Suprapubic skin (tissue), 3 donors: ENCODE data around the gene CDCA5.

Experiments used
- CTCF ChIP-seq, 2 donors: fragments of 200-600 bp in 1 of 2; fragments of 450-650 bp in 1 of 2; sonication (generic) in 1 of 2; IDR thresholded peaks; one replicate each; pipeline ENCODE4 v1.5.1; 2016 to 2019; ENCODE audit warnings: antibody characterized with exemption in 2 of 2, mild to moderate bottlenecking in 1 of 2, moderate library complexity in 1 of 2
- EP300 ChIP-seq: sonication (generic); formaldehyde crosslinking; IDR thresholded peaks from one replicate; pipeline ENCODE4 v1.6.1; 2017; ENCODE audit warnings: antibody characterized with exemption
- POLR2A ChIP-seq, 2 donors: fragments of 450-650 bp; IDR thresholded peaks; one replicate each; pipeline ENCODE4 v1.6.1; 2017; ENCODE audit warnings: antibody characterized with exemption in 2 of 2, mild to moderate bottlenecking in 2 of 2, moderate library complexity in 2 of 2

- no peak for TF ChIP-seq CTCF (IDR thresholded peaks at IDR 0.05)
- no peak for TF ChIP-seq POLR2A (IDR thresholded peaks at IDR 0.05)
- no peak for TF ChIP-seq EP300
Observed at GRCh38 chr11:65127473-65128181, 43.8 kb upstream of the CDCA5 start.
